Astrocyte of the spinal cord (primary cell): ENCODE data around the gene ADORA2A.

Experiments
- DNase-seq: peaks from one replicate; pipeline ENCODE4 v3.0.0; 2011; ENCODE audit warnings: low read depth, low spot score
- H3K4me3 ChIP-seq: 2 replicates; pipeline ENCODE4 v1.5.1; 2011; ENCODE audit warnings: low read depth, mild to moderate bottlenecking, low read length, moderate library complexity
- CTCF ChIP-seq: IDR thresholded peaks from 2 replicates; pipeline ENCODE4 v1.5.1; 2012; ENCODE audit warnings: low read depth, mild to moderate bottlenecking, low read length, inconsistent platforms
- in situ Hi-C: cut with HindIII; loops from 2 replicates; pipeline ENCODE4 v1.10.0; 2017; ENCODE audit warnings: low sequenced_read_pairs

The ADORA2A gene

GRCh38 chr22:24435323-24435645, 7.9 kb downstream of the ADORA2A start:
- H3K4me3 ChIP-seq: no peak overlapping the region
- in situ Hi-C loops: no loop called here
- TF ChIP-seq CTCF: no peak
- DNase-seq: no peak

- in situ Hi-C loops: no loop called here
- no peak for TF ChIP-seq CTCF
- peak; percentile 33 for DNase-seq
- no peak overlapping the region for H3K4me3 ChIP-seq
These were observed 8.5 kb downstream of the ADORA2A start for GRCh38 chr22:24435861-24436371.

GRCh38 chr22:24436553-24436952, 9.2 kb downstream of the ADORA2A start:
- no peak for DNase-seq
- in situ Hi-C loops: no loop called here
- no peak overlapping the region for H3K4me3 ChIP-seq
- TF ChIP-seq CTCF: no peak

GRCh38 chr22:24437091-24437490, 9.7 kb downstream of the ADORA2A start:
- in situ Hi-C loops: no loop called here
- TF ChIP-seq CTCF: no peak
- H3K4me3 ChIP-seq: no peak overlapping the region
- DNase-seq: no peak

- no peak for TF ChIP-seq CTCF
- in situ Hi-C loops: no loop called here
- no peak for DNase-seq
- H3K4me3 ChIP-seq: no peak overlapping the region
These were observed 10.4 kb downstream of the ADORA2A start for GRCh38 chr22:24437741-24438328.

- TF ChIP-seq CTCF: no peak
- no peak for DNase-seq
These were observed 12.9 kb downstream of the ADORA2A start for GRCh38 chr22:24440270-24440717.

More at GRCh38 chr22:24440270-24440717, 12.9 kb downstream of the ADORA2A start:
- in situ Hi-C loops: no loop called here
- no peak overlapping the region for H3K4me3 ChIP-seq
